Natural killer cell treated with Interleukin-12 subunit alpha and Interleukin-12 subunit beta and Interleukin-15 and Interleukin-18, amount 100 ng/mL, for 72 hours (primary cell): ENCODE measurements around the gene TNFSF12. TPM values are rescaled to one million over a fixed set of nuclear protein-coding genes. Genes with fewer than 3 reads are reported as not detected.

Source experiments
- ATAC-seq, 2 donors: fragments of 150-1000 bp; cut with Tn5 transposase in 1 of 2; sonication (Bioruptor Pico), chemical (Tn5 transposase) in 1 of 2; 2 replicates each; pipeline ENCODE4 v1.10.0; 2021
- DNase-seq: peaks from one replicate; pipeline ENCODE4 v3.0.0; 2022; ENCODE audit warnings: low spot score
- H3K27ac Mint-ChIP-seq, 2 donors: 1 replicate in 1 of 2; 2 replicates in 1 of 2; pipeline ENCODE4 v1.8.0; 2022; ENCODE audit warnings: mixed read lengths in 2 of 2, mild to moderate bottlenecking in 1 of 2, moderate library complexity in 1 of 2
- H3K27me3 Mint-ChIP-seq, 2 donors: 1 replicate in 1 of 2; 2 replicates in 1 of 2; pipeline ENCODE4 v1.8.0; 2022; ENCODE audit warnings: mixed read lengths in 2 of 2
- H3K36me3 Mint-ChIP-seq: one replicate; pipeline ENCODE4 v1.8.0; 2022; ENCODE audit warnings: mixed read lengths
- H3K4me1 Mint-ChIP-seq, 2 donors: 1 replicate in 1 of 2; 2 replicates in 1 of 2; pipeline ENCODE4 v1.8.0; 2022; ENCODE audit warnings: low read depth in 2 of 2, mixed read lengths in 2 of 2, mild to moderate bottlenecking in 1 of 2
- H3K4me3 Mint-ChIP-seq: one replicate; pipeline ENCODE4 v1.8.0; 2022; ENCODE audit warnings: mixed read lengths
- H3K9me3 Mint-ChIP-seq: 2 replicates; pipeline ENCODE4 v1.8.0; 2022; ENCODE audit warnings: mixed read lengths
- total RNA-seq, 2 donors: library from RNA; stranded (reverse); gene quantifications; one replicate each; pipeline ENCODE4 v1.2.3, GENCODE V29; 2022

TNFSF12 gene, protein sequence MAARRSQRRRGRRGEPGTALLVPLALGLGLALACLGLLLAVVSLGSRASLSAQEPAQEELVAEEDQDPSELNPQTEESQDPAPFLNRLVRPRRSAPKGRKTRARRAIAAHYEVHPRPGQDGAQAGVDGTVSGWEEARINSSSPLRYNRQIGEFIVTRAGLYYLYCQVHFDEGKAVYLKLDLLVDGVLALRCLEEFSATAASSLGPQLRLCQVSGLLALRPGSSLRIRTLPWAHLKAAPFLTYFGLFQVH
- 10 to 100 TPM; 54.9 to 69.3 TPM for total RNA-seq

GRCh38 chr17:7548585-7549400, at the start of gene TNFSF12:
Gene TNFSF12, plus strand, starts transcription at chr17:7549058. Its CDS starts 96 bp downstream, at chr17:7549154.
- Mint-ChIP-seq H3K27me3 (no peaks in the 10 kb centered on the region), H3K9me3 (no peaks in the 10 kb centered on the region), H3K4me1 (peaks cover 50 to 52% of the 10 kb centered on the region in 2 donors), H3K27ac (peak within 1 kb of the TSS; percentile 90 to 91), H3K36me3 (peaks cover 6% of the 10 kb centered on the region), H3K4me3 (peak within 1 kb of the TSS; percentile 91)
- peak; percentile 85 to 87 for ATAC-seq
- peak; percentile 74 for DNase-seq

- H3K4me1 Mint-ChIP-seq, result peaks cover 1 to 18% of the 10 kb centered on the region in 2 donors
- H3K27ac Mint-ChIP-seq, result no peak overlapping the region
- H3K27me3 Mint-ChIP-seq, result no peaks in the 10 kb centered on the region
- ATAC-seq (no peak), DNase-seq (no peak)
- no peaks in the 10 kb centered on the region for H3K9me3 Mint-ChIP-seq
- H3K4me3 Mint-ChIP-seq, result no peak overlapping the region
- peaks cover 29% of the 10 kb centered on the region for H3K36me3 Mint-ChIP-seq
Measured at GRCh38 chr17:7499161-7499560, 49.7 kb upstream of the TNFSF12 start.

DNA sequence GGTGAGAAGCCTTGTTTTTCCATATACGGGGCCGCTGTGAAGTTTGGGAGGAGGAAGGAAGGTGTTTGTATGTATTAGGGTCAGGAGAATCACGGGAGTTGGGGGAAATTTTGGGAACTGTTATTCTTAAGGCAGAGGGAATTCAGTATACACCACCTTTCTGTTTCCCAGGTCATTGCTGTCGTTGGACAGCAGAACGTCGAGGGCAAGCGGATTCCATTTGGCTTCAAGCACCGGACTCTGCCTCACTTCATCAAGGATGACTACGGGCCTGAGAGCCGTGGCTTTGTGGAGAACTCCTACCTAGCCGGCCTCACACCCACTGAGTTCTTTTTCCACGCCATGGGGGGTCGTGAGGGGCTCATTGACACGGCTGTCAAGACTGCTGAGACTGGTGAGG, 47.1 kb upstream of the TNFSF12 start:
- no peak for DNase-seq
- no peak overlapping the region for H3K27ac Mint-ChIP-seq
- H3K4me3 Mint-ChIP-seq, result no peak overlapping the region
- no peaks in the 10 kb centered on the region for H3K27me3 Mint-ChIP-seq
- H3K9me3 Mint-ChIP-seq, result no peaks in the 10 kb centered on the region
- no peak for ATAC-seq
- H3K36me3 Mint-ChIP-seq, result peaks cover 35% of the 10 kb centered on the region
- peaks cover 0 to 10% of the 10 kb centered on the region in 2 donors for H3K4me1 Mint-ChIP-seq

- DNase-seq (no peak), ATAC-seq (no peak)
- Mint-ChIP-seq H3K36me3 (peaks cover 35% of the 10 kb centered on the region), H3K9me3 (no peaks in the 10 kb centered on the region), H3K4me1 (peaks cover 0 to 8% of the 10 kb centered on the region in 2 donors), H3K27me3 (no peaks in the 10 kb centered on the region), H3K27ac (no peak overlapping the region), H3K4me3 (no peak overlapping the region)
Measured at GRCh38 chr17:7502171-7502847, 46.5 kb upstream of the TNFSF12 start.

GRCh38 chr17:7502987-7503386, 45.9 kb upstream of the TNFSF12 start:
- no peaks in the 10 kb centered on the region for H3K27me3 Mint-ChIP-seq
- DNase-seq (no peak), ATAC-seq (no peak)
- H3K4me1 Mint-ChIP-seq, result peaks cover 0 to 8% of the 10 kb centered on the region in 2 donors
- no peaks in the 10 kb centered on the region for H3K9me3 Mint-ChIP-seq
- H3K27ac Mint-ChIP-seq, result no peak overlapping the region
- H3K36me3 Mint-ChIP-seq, result peaks cover 35% of the 10 kb centered on the region
- no peak overlapping the region for H3K4me3 Mint-ChIP-seq

DNA sequence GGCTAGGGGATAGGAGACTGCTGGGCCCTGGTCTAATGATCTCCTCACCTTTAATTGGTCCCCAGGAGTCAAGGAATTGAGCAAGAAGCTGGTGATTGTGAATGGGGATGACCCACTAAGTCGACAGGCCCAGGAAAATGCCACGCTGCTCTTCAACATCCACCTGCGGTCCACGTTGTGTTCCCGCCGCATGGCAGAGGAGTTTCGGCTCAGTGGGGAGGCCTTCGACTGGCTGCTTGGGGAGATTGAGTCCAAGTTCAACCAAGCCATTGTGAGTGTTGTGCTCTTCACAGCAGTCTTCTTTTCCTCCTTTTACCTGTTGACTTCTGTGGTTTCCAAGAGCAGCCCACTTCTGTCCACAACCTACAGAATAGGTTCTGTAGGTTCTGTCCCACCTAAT, 45.3 kb upstream of the TNFSF12 start:
- Mint-ChIP-seq H3K4me1 (peaks cover 0 to 8% of the 10 kb centered on the region in 2 donors), H3K27me3 (no peaks in the 10 kb centered on the region), H3K36me3 (peaks cover 39% of the 10 kb centered on the region), H3K9me3 (no peaks in the 10 kb centered on the region), H3K27ac (peak overlapping the region in 1 of 2 donors; percentile 18), H3K4me3 (no peak overlapping the region)
- DNase-seq (no peak), ATAC-seq (no peak)

- Mint-ChIP-seq H3K9me3 (no peaks in the 10 kb centered on the region), H3K36me3 (peaks cover 34% of the 10 kb centered on the region), H3K4me1 (peaks cover 0 to 6% of the 10 kb centered on the region in 2 donors), H3K27me3 (no peaks in the 10 kb centered on the region), H3K27ac (no peak overlapping the region), H3K4me3 (no peak overlapping the region)
- ATAC-seq (no peak), DNase-seq (no peak)
Measured at GRCh38 chr17:7508145-7508544, 40.7 kb upstream of the TNFSF12 start.

GRCh38 chr17:7508846-7509245, 40.0 kb upstream of the TNFSF12 start:
- Mint-ChIP-seq H3K4me3 (no peak overlapping the region), H3K36me3 (peaks cover 36% of the 10 kb centered on the region), H3K27ac (no peak overlapping the region), H3K27me3 (no peaks in the 10 kb centered on the region), H3K9me3 (no peaks in the 10 kb centered on the region), H3K4me1 (peaks cover 0 to 6% of the 10 kb centered on the region in 2 donors)
- no peak for DNase-seq
- no peak for ATAC-seq

DNA sequence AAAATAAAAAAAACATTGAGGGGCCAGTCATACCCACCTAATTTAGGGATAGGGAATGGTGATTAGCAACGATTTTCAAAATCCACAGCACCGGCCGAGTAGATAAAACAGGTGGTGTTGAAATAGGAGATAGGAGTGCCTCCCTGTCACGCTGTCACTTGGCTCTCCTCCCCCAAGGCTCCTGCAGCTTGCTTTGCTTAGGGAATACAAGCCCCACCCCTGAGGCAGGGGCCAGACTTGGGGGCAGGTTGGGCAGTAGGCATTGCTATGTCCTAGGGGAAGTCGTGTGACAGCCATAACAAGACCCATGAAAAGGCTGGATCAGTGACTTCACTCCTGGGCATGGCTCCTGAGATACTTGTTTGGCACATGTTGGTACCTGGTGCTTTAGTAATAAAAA, 38.9 kb upstream of the TNFSF12 start:
- Mint-ChIP-seq H3K36me3 (peaks cover 32% of the 10 kb centered on the region), H3K27me3 (no peaks in the 10 kb centered on the region), H3K4me1 (peaks cover 0 to 6% of the 10 kb centered on the region in 2 donors), H3K27ac (no peak overlapping the region), H3K9me3 (no peaks in the 10 kb centered on the region), H3K4me3 (no peak overlapping the region)
- no peak for ATAC-seq
- no peak for DNase-seq

GRCh38 chr17:7511108-7511507, 37.8 kb upstream of the TNFSF12 start:
- Mint-ChIP-seq H3K27ac (peak overlapping the region in 1 of 2 donors; percentile 62), H3K9me3 (no peaks in the 10 kb centered on the region), H3K4me1 (peaks cover 0 to 6% of the 10 kb centered on the region in 2 donors), H3K4me3 (no peak overlapping the region), H3K36me3 (peaks cover 26% of the 10 kb centered on the region), H3K27me3 (no peaks in the 10 kb centered on the region)
- DNase-seq (no peak), ATAC-seq (no peak)

DNA sequence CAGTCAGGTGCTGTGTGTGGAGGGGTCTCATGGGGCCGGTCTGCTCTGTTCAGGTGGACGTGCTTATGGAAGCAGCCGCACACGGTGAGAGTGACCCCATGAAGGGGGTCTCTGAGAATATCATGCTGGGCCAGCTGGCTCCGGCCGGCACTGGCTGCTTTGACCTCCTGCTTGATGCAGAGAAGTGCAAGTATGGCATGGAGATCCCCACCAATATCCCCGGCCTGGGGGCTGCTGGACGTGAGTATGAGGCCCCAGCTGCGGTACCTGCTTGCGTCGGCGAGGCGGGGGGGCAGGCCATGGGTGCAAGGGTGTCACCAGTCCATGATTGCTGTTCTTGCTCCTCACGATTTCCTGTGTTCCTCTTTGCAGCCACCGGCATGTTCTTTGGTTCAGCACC, 36.8 kb upstream of the TNFSF12 start:
- DNase-seq (no peak), ATAC-seq (peak in 1 of 2 donors; percentile 46)
- Mint-ChIP-seq H3K27me3 (no peaks in the 10 kb centered on the region), H3K4me1 (peaks cover 0 to 4% of the 10 kb centered on the region in 2 donors), H3K36me3 (peaks cover 26% of the 10 kb centered on the region), H3K4me3 (no peak overlapping the region), H3K9me3 (no peaks in the 10 kb centered on the region), H3K27ac (no peak overlapping the region)

- Mint-ChIP-seq H3K27me3 (no peaks in the 10 kb centered on the region), H3K4me1 (peaks cover 0 to 4% of the 10 kb centered on the region in 2 donors), H3K9me3 (no peaks in the 10 kb centered on the region), H3K27ac (no peak overlapping the region), H3K36me3 (peaks cover 26% of the 10 kb centered on the region), H3K4me3 (no peak overlapping the region)
- ATAC-seq, result peak in 1 of 2 donors; percentile 18
- no peak for DNase-seq
Measured at GRCh38 chr17:7512824-7513540, 35.9 kb upstream of the TNFSF12 start.

DNA sequence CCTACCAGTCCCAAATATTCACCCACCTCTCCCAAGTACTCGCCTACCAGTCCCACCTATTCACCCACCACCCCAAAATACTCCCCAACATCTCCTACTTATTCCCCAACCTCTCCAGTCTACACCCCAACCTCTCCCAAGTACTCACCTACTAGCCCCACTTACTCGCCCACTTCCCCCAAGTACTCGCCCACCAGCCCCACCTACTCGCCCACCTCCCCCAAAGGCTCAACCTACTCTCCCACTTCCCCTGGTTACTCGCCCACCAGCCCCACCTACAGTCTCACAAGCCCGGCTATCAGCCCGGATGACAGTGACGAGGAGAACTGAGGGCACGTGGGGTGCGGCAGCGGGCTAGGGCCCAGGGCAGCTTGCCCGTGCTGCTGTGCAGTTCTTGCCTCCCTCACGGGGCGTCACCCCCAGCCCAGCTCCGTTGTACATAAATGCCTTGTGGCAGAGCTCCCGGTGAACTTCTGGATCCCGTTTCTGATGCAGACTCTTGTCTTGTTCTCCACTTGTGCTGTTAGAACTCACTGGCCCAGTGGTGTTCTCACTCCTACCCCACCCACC, 34.9 kb upstream of the TNFSF12 start:
- H3K9me3 Mint-ChIP-seq, result no peaks in the 10 kb centered on the region
- H3K27ac Mint-ChIP-seq, result no peak overlapping the region
- peak in 1 of 2 donors; percentile 4 for ATAC-seq
- no peak for DNase-seq
- H3K4me1 Mint-ChIP-seq, result peaks cover 0 to 4% of the 10 kb centered on the region in 2 donors
- no peaks in the 10 kb centered on the region for H3K27me3 Mint-ChIP-seq
- no peak overlapping the region for H3K4me3 Mint-ChIP-seq
- peaks cover 18% of the 10 kb centered on the region for H3K36me3 Mint-ChIP-seq
